Stimulated activated CD4-positive, alpha-beta T cell treated with anti-CD3 and anti-CD28 coated beads, Interleukin-12 subunit alpha, Interleukin-12 subunit beta, amount 100 ng/mL, for 4 hours (primary cell): ENCODE results near the gene DGKG.

Source experiments
- DNase-seq: peaks from one replicate; pipeline ENCODE4 v3.0.0-alpha.2; 2020

Gene DGKG

GRCh38 chr3:186367631-186368030 is 5.6 kb upstream of the DGKG start:
- no peak for DNase-seq

GRCh38 chr3:186366206-186366605 is 4.2 kb upstream of the DGKG start:
- no peak for DNase-seq

- no peak for DNase-seq
Observed at GRCh38 chr3:186365202-186365974, 3.4 kb upstream of the DGKG start.

- DNase-seq: no peak
Observed at GRCh38 chr3:186362988-186363387, 954 bp upstream of the DGKG start.

- DNase-seq: no peak
Observed at GRCh38 chr3:186362537-186362842, 456 bp upstream of the DGKG start.

GRCh38 chr3:186361246-186361761 is 730 bp downstream of the DGKG start:
- DNase-seq: no peak

GRCh38 chr3:186360779-186361178 is 1.3 kb downstream of the DGKG start:
- DNase-seq: no peak

GRCh38 chr3:186359078-186359477 is 3.0 kb downstream of the DGKG start:
- no peak for DNase-seq

- DNase-seq: no peak
Observed at GRCh38 chr3:186356152-186356551, 5.9 kb downstream of the DGKG start.

GRCh38 chr3:186354100-186354499 is 7.9 kb downstream of the DGKG start:
- no peak for DNase-seq

GRCh38 chr3:186352369-186352768 is 9.7 kb downstream of the DGKG start:
- no peak for DNase-seq

- no peak for DNase-seq
Observed at GRCh38 chr3:186342197-186342596, 19.8 kb downstream of the DGKG start.

GRCh38 chr3:186340204-186340603 is 21.8 kb downstream of the DGKG start:
- DNase-seq: no peak

GRCh38 chr3:186339180-186339918 is 22.7 kb downstream of the DGKG start:
- DNase-seq: no peak

- no peak for DNase-seq
Observed at GRCh38 chr3:186333256-186333655, 28.8 kb downstream of the DGKG start.

GRCh38 chr3:186330772-186331460 is 31.1 kb downstream of the DGKG start:
- DNase-seq: no peak

GRCh38 chr3:186329589-186329988 is 32.4 kb downstream of the DGKG start:
- no peak for DNase-seq

GRCh38 chr3:186327912-186328487 is 34.0 kb downstream of the DGKG start:
- DNase-seq: no peak

- no peak for DNase-seq
Observed at GRCh38 chr3:186322761-186323160, 39.3 kb downstream of the DGKG start.

- DNase-seq: no peak
Observed at GRCh38 chr3:186321746-186322145, 40.3 kb downstream of the DGKG start.

GRCh38 chr3:186320862-186321568 is 41.0 kb downstream of the DGKG start:
- DNase-seq: no peak

- DNase-seq: no peak
Observed at GRCh38 chr3:186319945-186320344, 42.1 kb downstream of the DGKG start.

GRCh38 chr3:186318135-186318534 is 43.9 kb downstream of the DGKG start:
- no peak for DNase-seq
